Spleen (tissue), 7 donors: ENCODE results near the gene NUDT19.

Experiments used
- POLR2A ChIP-seq, 3 donors: fragments of 450-650 bp; IDR thresholded peaks; one replicate each; pipeline ENCODE4 v1.5.1; 2017; ENCODE audit warnings: antibody characterized with exemption in 3 of 3, mild to moderate bottlenecking in 1 of 3
- TF ChIP-seq, protein P1 (sequence below), 11 experiments: fragments of 200-600 bp in 7 of 11; fragments of 450-650 bp in 4 of 11; sonication (generic) in 4 of 11; IDR thresholded peaks in 8 of 11; conservative IDR thresholded peaks in 3 of 11; 1 replicate in 7 of 11; 2 replicates in 4 of 11; pipeline versions ENCODE4 v1.4.0 to v1.8.0; 2016 to 2021; ENCODE audit warnings: antibody characterized with exemption in 11 of 11, inconsistent platforms in 4 of 11, mild to moderate bottlenecking in 1 of 11
- donor health status: DM: no; HTN: no; CAD: no; lungs with moderate emphysema.
- donor health status: DM: no; HTN: no; CAD: no.
- donor health status: DM: no; HTN: no; CAD: no.

GRCh38 chr19:32744555-32745325 is 53.1 kb downstream of the NUDT19 start:
- TF ChIP-seq POLR2A (IDR thresholded peaks at IDR 0.05) = no peak
- TF ChIP-seq, protein P1, sequence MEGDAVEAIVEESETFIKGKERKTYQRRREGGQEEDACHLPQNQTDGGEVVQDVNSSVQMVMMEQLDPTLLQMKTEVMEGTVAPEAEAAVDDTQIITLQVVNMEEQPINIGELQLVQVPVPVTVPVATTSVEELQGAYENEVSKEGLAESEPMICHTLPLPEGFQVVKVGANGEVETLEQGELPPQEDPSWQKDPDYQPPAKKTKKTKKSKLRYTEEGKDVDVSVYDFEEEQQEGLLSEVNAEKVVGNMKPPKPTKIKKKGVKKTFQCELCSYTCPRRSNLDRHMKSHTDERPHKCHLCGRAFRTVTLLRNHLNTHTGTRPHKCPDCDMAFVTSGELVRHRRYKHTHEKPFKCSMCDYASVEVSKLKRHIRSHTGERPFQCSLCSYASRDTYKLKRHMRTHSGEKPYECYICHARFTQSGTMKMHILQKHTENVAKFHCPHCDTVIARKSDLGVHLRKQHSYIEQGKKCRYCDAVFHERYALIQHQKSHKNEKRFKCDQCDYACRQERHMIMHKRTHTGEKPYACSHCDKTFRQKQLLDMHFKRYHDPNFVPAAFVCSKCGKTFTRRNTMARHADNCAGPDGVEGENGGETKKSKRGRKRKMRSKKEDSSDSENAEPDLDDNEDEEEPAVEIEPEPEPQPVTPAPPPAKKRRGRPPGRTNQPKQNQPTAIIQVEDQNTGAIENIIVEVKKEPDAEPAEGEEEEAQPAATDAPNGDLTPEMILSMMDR (IDR thresholded peaks at IDR 0.05 in 8 of 11, conservative IDR thresholded peaks at IDR 0.05 in 3 of 11) = no peak
